GM18498 (cell line): ENCODE measurements around the gene KDM3B.

ENCODE experiments used
- ATAC-seq: cut with Tn5 transposase; IDR thresholded peaks from one replicate; pipeline ENCODE4 v1.9.1; 2021; ENCODE audit warnings: mild to moderate bottlenecking, moderate library complexity; ENCODE audit not compliant: unreplicated experiment

KDM3B gene

GRCh38 chr5:138448481-138449398, 96.3 kb downstream of the KDM3B start:
- no peak for ATAC-seq

DNA sequence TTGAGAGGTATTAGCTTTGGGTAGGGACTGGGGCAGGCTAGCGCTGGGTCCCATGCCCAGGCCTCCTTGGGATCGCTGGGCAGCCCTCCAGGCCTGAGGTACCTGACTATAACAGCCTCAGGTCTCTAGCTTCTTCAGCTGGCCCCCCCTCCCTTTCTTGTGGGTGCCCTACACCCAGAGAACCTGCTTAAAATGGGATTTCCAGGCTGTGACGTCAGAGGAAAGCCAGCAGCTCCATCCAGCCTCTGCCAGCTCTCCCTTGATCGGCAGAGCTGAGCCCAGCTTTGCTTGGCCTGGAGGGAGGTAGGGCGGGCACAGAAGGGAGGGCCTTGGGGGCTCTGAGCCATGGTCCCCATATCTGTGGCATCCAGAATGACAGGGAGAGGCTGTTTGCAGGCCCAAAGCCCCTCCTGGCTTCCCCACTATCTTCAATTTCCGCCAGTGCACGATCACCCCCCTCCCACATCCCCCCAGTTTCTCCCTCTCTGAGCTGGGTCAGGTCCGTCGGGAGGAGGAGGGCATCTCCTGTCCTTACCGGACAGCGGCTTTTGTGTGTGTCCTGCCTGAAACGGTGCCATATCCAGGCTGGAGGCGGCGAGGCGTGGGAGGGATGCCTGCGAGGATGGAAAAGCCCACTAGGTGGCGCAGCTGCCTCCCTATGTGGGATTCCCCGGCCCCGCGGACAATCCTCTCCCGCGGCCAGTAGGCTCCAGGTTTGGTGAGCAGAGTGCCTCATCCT, 97.2 kb downstream of the KDM3B start:
- ATAC-seq, result peak; percentile 73

- no peak for ATAC-seq
These were observed 98.5 kb downstream of the KDM3B start for GRCh38 chr5:138450971-138451370.

DNA sequence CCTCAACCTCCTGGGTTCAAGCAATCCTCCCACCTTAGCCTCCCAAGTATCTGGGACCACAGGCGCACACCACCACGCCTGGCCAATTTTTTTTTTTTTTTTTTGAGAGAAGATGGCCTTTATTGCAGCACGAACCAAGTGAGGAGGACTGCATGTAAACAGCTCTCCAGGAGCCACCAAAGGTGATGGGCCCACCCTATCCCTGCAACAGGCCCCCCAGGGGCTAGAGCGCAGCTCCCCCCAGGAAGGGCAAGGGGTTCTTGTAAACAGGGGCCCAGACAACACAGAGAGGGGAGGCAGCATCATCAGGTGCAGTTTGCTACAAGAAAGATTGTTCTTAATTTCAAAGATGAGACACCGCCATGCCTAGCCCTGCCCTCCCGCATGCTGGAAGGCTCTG, 100.2 kb downstream of the KDM3B start:
- ATAC-seq, result no peak

- ATAC-seq, result no peak
These were observed 101.1 kb downstream of the KDM3B start for GRCh38 chr5:138453590-138453989.

GRCh38 chr5:138454121-138454520, 101.6 kb downstream of the KDM3B start:
- no peak for ATAC-seq

- ATAC-seq, result no peak
These were observed 102.9 kb downstream of the KDM3B start for GRCh38 chr5:138455232-138455930.

- ATAC-seq, result no peak
These were observed 105.2 kb downstream of the KDM3B start for GRCh38 chr5:138457531-138458275.

DNA sequence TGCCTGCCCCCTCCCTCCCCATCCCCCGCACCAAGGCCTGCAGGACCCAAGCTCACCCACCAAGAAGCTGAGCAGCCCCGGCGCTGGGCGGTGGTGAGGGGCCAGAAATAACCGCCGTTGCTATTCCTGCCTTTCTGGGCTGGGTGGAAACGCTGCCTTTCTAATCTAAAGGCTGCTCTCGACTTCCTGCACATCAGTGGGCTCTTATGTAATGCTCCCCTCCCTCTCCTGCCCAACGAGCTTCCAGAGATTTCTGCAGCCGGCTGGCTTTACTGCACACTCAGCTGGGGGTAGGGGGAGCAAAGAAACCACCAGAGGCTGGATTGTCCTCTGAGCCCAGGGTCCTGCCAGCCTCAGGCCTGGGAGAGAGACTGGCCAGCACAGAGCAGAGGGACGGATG, 105.9 kb downstream of the KDM3B start:
- ATAC-seq, result no peak

DNA sequence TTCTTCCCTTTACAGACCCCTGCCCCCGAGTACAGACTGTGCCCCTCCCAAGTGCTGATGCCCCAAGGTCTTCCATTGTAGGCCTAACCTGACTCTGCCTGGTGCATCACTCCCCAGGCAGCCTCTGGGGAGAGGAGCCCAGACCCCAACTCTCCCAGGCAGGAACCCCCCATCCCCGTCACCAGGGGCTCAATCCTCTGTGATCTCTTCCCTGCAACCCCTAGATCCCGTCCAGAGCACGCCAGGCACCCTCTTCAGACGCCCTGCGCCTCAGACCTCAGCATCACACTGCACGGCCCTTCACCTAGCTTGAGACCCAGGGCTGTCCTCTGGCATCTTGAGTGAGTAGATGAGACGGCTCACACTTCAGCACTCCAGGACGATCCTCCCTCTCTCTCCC, 106.4 kb downstream of the KDM3B start:
- ATAC-seq, result no peak

DNA sequence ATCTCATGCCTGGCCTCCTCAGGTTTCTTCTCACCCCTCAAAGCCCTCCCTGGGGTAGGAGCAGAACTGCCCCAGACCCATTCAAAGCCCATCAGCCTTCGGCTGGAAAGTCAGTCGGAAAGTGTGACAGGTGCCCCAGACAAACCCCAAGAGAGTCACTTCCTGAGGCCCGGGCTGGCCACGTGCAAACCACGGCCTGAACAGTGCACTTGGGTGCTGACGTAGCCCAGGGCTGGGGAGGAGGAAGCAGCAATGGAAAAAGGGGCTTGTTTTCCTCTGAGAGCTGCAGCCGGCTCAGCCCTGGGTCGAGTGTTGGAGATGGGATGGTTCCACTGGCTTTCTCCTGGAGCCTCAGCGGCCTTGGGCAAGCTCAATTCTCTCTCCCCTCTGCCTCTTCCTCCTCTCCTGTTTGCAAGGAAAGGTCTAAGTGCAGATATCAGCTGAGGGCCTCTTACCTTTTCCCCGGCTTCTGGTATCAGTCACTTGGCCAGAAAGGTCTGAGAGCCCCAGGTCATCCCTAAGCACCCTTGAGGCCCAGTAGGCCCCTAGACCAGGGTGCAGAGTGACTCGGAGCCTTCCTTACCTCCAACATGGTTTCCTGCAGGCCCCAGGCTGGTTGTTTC, 106.9 kb downstream of the KDM3B start:
- ATAC-seq, result peak; percentile 28

DNA sequence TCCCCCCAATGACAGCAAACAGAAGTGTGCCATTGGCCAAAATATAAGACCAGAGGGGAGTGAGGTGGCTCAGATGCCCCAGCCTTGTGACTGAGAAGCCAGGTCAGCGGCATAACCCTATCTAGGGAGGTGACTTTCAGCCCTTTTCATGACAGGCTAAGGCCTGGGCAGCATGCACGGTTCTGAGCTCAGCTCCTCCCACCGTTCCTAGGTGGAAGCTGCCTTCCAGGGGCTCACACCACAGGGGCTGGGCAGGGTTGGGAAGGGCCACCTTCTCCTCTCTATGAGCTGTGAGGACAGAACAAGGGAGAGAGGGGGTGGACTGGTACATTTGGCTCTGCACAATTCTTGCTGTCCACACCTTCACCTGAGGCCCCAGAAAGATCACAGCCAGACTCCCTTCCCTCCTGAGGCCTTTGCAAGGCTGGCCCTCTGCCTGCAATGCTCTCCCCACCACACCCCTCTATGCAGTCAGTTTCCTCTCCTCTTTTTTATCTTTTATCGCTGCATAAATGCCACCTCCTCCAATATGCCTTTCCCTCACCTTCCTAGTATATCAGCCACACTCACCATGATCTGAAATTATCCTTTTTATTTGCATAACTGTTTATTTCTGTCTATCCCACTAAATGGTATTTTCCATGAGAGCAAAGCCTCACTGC, 107.7 kb downstream of the KDM3B start:
- ATAC-seq, result no peak

DNA sequence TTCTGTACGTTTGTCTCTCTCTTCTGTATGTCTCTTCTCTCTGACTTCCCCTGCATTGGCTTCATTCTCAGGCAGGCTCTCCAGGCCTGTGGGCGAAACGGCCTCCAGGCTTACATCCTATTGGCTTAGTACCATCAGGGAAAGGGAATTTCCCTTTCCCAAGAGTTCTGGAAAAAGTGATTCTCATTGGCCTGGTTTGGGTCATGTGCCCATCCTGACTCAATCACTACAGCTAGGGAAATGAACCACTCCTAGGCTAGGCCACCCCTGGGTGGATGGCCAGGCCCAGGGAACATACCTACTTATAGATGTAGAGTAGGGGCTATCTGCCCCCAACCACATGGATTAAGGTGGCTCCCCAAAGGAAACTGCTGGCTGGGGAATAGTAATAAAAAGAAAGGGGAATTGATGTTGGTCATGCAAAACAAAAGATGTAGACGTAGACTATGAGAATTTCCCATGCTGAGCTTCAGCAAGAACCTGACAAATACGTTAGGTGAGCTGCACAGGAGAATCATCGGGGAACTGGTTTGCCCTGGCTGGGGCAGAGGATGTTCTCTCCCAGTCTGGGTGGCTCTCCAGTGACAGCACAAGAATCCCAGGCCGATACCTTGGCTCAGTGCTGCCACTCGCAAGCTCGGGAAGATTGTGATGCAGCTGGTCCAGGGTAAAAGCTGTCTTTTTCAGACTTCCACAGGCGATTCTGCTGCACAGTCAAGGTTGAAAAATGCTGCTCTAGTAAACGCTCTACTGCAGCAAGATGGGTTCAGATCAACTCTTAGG, 109.0 kb downstream of the KDM3B start:
- no peak for ATAC-seq

GRCh38 chr5:138463419-138464007, 111.0 kb downstream of the KDM3B start:
- ATAC-seq, result no peak

DNA sequence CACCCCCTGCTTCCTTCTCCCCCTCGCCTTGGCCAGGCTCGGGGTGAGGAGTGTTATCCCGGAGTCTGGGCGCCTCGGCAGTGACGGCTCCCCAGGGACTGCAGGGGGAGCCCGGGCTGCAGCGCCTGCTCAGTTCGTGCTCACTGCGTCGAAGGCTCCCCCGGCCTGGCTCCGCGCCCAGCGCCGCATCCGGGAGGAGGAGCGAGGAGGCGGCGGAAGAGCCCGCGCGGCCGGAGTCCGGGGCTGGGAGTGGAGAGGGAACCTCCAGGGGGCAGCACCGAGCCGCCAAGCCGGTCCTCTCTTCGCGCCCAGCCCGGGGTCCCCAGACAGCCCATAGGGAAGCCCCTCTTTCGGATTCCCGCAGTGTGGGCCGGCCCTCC, 111.5 kb downstream of the KDM3B start:
- peak; percentile 51 for ATAC-seq

- peak; percentile 77 for ATAC-seq
These were observed 112.1 kb downstream of the KDM3B start for GRCh38 chr5:138464388-138465260.

DNA sequence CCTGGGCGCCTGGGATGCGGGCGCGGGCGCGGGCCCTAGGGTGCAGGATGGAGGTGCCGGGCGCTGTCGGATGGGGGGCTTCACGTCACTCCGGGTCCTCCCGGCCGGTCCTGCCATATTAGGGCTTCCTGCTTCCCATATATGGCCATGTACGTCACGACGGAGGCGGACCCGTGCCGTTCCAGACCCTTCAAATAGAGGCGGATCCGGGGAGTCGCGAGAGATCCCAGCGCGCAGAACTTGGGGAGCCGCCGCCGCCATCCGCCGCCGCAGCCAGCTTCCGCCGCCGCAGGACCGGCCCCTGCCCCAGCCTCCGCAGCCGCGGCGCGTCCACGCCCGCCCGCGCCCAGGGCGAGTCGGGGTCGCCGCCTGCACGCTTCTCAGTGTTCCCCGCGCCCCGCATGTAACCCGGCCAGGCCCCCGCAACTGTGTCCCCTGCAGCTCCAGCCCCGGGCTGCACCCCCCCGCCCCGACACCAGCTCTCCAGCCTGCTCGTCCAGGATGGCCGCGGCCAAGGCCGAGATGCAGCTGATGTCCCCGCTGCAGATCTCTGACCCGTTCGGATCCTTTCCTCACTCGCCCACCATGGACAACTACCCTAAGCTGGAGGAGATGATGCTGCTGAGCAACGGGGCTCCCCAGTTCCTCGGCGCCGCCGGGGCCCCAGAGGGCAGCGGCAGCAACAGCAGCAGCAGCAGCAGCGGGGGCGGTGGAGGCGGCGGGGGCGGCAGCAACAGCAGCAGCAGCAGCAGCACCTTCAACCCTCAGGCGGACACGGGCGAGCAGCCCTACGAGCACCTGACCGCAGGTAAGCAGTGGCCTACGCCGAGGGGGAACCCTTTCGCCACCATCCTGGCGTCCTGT, 113.0 kb downstream of the KDM3B start, which contains the start of gene EGR1:
Gene EGR1, plus strand, starts transcription at position 219 of the 864 bp plus-strand sequence. Its CDS starts 283 bp downstream, at position 502.
- ATAC-seq, result peak; percentile 58
